Left lung (tissue), 10 donors: Measurements from ENCODE around the gene NNAT. TPM values are rescaled to one million over a fixed set of nuclear protein-coding genes. Genes with fewer than 3 reads are reported as not detected.

Experiments used
- ATAC-seq: fragments of 200-7000 bp; cut with Tn5 transposase; one replicate; pipeline ENCODE4 v1.9.1; 2020; ENCODE audit warnings: moderate library complexity
- DNase-seq, 4 donors: peaks; one replicate each; pipeline ENCODE4 v3.0.0-alpha.2; 2013 to 2020
- H3K27ac ChIP-seq, 2 donors: fragments of 200-600 bp; sonication (generic) in 1 of 2; one replicate each; pipeline versions ENCODE4 v1.5.0 to v1.8.0; 2020 to 2021
- H3K27me3 ChIP-seq, 2 donors: fragments of 200-600 bp; sonication (generic) in 1 of 2; one replicate each; pipeline versions ENCODE4 v1.5.0 to v1.8.0; 2020 to 2021
- H3K36me3 ChIP-seq, 2 donors: fragments of 200-600 bp; sonication (generic) in 1 of 2; one replicate each; pipeline versions ENCODE4 v1.5.0 to v1.8.0; 2020 to 2021
- H3K4me1 ChIP-seq, 2 donors: fragments of 200-600 bp; one replicate each; pipeline ENCODE4 v1.8.0; 2021
- H3K4me3 ChIP-seq, 2 donors: fragments of 200-600 bp; sonication (generic) in 1 of 2; one replicate each; pipeline versions ENCODE4 v1.5.0 to v1.8.0; 2020 to 2021; ENCODE audit warnings: mild to moderate bottlenecking in 1 of 2
- H3K9me3 ChIP-seq, 2 donors: fragments of 200-600 bp; sonication (generic) in 1 of 2; one replicate each; pipeline versions ENCODE4 v1.5.0 to v1.8.0; 2020 to 2021
- intact Hi-C, 2 donors: fragments of 100-400 bp; cut with DNase I; formaldehyde crosslinking; loops; one replicate each; pipeline versions ENCODE4 v1.11.2 to v1.14.2; 2022
- polyA plus RNA-seq, 6 donors: library from polyadenylated mRNA; unstranded; fragments of 120-200 nt; gene quantifications; one replicate each; pipeline ENCODE4 v1.2.1, GENCODE V29; 2013; ENCODE audit not compliant: insufficient read length in 6 of 6
- total RNA-seq, 2 donors: library from RNA; stranded (reverse); fragmentation: NEBNext Ultra II Directional; extraction: Animal tissue kit (Norgen Biotek cat#: 25700); gene quantifications; one replicate each; pipeline ENCODE4 v1.2.1, GENCODE V29; 2021
- TF ChIP-seq, protein P1 (sequence below), 2 donors: fragments of 200-600 bp; sonication (generic) in 1 of 2; IDR thresholded peaks; one replicate each; pipeline versions ENCODE4 v1.5.0 to v1.8.0; 2021; ENCODE audit warnings: antibody characterized with exemption in 2 of 2
- donor health status: DM: no; HTN: yes; CAD: no.
- donor health status: DM: no; HTN: no; CAD: no.

Gene NNAT
- total and polyA plus RNA-seq, 8 donors, result 0.45 to 65.0 (median 47.1) TPM

GRCh38 chr20:37492945-37493344 lies 28.1 kb upstream of the NNAT start:
- H3K9me3 ChIP-seq, result no peaks in the 10 kb centered on the region
- H3K4me1 ChIP-seq, result no peaks in the 10 kb centered on the region
- peaks cover 0 to 4% of the 10 kb centered on the region in 2 donors for H3K36me3 ChIP-seq
- TF ChIP-seq, protein P1, sequence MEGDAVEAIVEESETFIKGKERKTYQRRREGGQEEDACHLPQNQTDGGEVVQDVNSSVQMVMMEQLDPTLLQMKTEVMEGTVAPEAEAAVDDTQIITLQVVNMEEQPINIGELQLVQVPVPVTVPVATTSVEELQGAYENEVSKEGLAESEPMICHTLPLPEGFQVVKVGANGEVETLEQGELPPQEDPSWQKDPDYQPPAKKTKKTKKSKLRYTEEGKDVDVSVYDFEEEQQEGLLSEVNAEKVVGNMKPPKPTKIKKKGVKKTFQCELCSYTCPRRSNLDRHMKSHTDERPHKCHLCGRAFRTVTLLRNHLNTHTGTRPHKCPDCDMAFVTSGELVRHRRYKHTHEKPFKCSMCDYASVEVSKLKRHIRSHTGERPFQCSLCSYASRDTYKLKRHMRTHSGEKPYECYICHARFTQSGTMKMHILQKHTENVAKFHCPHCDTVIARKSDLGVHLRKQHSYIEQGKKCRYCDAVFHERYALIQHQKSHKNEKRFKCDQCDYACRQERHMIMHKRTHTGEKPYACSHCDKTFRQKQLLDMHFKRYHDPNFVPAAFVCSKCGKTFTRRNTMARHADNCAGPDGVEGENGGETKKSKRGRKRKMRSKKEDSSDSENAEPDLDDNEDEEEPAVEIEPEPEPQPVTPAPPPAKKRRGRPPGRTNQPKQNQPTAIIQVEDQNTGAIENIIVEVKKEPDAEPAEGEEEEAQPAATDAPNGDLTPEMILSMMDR (IDR thresholded peaks at IDR 0.05), result no peak
- H3K4me3 ChIP-seq, result no peak overlapping the region
- DNase-seq (no peak), ATAC-seq (no peak)
- H3K27ac ChIP-seq, result no peak overlapping the region
- H3K27me3 ChIP-seq, result no peaks in the 10 kb centered on the region
- intact Hi-C loops, result no loop called here

DNA sequence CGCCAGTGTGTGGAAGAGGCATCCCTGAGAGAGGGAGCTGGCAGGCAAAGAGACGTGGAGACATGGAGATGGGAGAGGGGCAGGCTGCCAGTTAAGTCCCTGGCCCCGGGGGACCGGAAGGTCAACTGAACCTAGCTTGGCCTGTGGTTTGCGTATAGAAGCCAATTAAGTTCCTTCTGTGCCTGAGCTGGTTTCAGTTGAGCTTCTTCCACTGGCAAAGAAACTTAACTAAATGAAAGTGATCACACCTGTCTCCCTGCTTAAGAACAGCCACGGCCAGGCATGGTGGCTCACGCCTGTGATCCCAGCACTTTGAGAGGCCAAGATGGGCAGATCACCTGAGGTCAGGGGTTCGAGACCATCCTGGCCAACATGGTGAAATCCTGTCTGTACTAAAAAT lies 26.7 kb upstream of the NNAT start:
- H3K36me3 ChIP-seq, result peaks cover 0 to 4% of the 10 kb centered on the region in 2 donors
- no peak for ATAC-seq
- H3K27me3 ChIP-seq, result no peaks in the 10 kb centered on the region
- no peaks in the 10 kb centered on the region for H3K4me1 ChIP-seq
- TF ChIP-seq, protein P1 (IDR thresholded peaks at IDR 0.05), result no peak
- no peak overlapping the region for H3K4me3 ChIP-seq
- H3K27ac ChIP-seq, result no peak overlapping the region
- H3K9me3 ChIP-seq, result no peaks in the 10 kb centered on the region
- no peak for DNase-seq
- intact Hi-C loops, result no loop called here

GRCh38 chr20:37494796-37495195 lies 26.3 kb upstream of the NNAT start:
- intact Hi-C loops, result no loop called here

DNA sequence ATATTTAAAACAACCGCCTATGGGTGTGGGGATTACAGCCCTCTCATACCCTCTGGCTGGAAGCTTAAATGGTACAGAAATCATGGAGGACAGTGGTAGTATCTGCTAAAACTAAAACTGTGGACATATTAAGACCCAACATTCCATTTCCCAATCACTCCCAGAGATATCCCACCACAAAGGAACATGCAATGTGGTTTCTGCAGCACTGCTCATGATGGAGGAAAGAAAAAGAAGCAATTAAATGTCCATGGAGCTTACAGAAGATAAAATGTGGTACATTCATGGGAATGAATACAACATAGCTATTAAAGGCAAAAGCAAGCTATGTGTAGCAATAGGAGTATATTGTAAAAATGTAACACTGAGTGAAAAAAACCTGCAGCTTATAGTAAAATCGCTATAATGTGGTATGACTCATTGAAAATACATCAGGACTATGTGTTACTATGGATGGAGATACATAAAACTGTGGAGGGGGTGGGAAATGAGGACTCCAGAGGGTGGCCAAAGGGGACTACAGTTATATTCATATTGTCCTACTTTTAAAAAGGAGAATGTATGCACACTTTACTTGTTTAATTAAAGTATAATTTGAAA lies 22.9 kb upstream of the NNAT start:
- ATAC-seq (no peak), DNase-seq (no peak)
- peaks cover 0 to 4% of the 10 kb centered on the region in 2 donors for H3K36me3 ChIP-seq
- no peaks in the 10 kb centered on the region for H3K9me3 ChIP-seq
- H3K4me3 ChIP-seq, result no peak overlapping the region
- H3K27me3 ChIP-seq, result no peaks in the 10 kb centered on the region
- intact Hi-C loops, result no loop called here
- H3K4me1 ChIP-seq, result no peaks in the 10 kb centered on the region
- no peak overlapping the region for H3K27ac ChIP-seq
- TF ChIP-seq, protein P1 (IDR thresholded peaks at IDR 0.05), result no peak

More at GRCh38 chr20:37494796-37495195, 26.3 kb upstream of the NNAT start:
- Histone ChIP-seq H3K4me3 (no peak overlapping the region), H3K27ac (no peak overlapping the region), H3K36me3 (peaks cover 0 to 4% of the 10 kb centered on the region in 2 donors), H3K4me1 (no peaks in the 10 kb centered on the region), H3K9me3 (no peaks in the 10 kb centered on the region), H3K27me3 (no peaks in the 10 kb centered on the region)
- TF ChIP-seq, protein P1 (IDR thresholded peaks at IDR 0.05), result no peak
- ATAC-seq (no peak), DNase-seq (no peak)

DNA sequence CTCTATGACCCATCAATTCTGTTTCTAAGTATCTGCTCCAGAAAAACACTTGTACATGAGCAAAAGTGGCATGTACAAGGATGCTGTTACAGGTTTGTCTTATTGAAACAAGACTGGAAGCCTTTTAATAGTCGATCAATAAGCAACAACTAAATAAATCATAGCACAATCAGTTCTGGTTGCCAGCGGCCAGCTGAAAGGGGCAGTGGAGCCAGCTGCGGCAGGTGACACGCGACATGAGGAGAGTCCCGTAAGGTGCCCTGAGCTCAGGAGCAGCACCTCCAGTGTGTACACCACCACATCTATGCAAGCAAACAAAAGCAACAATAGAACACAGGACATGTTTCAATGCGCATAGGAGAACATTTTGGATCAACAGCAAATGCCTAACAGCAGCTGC lies 20.7 kb upstream of the NNAT start:
- Histone ChIP-seq H3K36me3 (peaks cover 0 to under 1% of the 10 kb centered on the region in 2 donors), H3K4me1 (no peaks in the 10 kb centered on the region), H3K27me3 (no peaks in the 10 kb centered on the region), H3K27ac (no peak overlapping the region), H3K4me3 (no peak overlapping the region), H3K9me3 (no peaks in the 10 kb centered on the region)
- TF ChIP-seq, protein P1 (IDR thresholded peaks at IDR 0.05), result no peak
- no peak for ATAC-seq
- intact Hi-C loops, result no loop called here
- DNase-seq, result no peak
